ENCODE results near the gene WDR86.

- TF ChIP-seq CTCF (optimal IDR thresholded peaks at IDR 0.05 in 1 of 3, IDR thresholded peaks at IDR 0.05 in 1 of 3, conservative IDR thresholded peaks at IDR 0.05 in 1 of 3; ENCODE audit: extremely low read depth in 1 of 3, insufficient read depth in 2 of 3, low read length in 3 of 3) (no peak), EZH2 (IDR thresholded peaks at IDR 0.05; ENCODE audit: low read length) (no peak)
Measured at GRCh38 chr7:151449990-151450389, 40.2 kb upstream of the WDR86 start.
